ENCODE measurements around the gene LAMC3. TPM values are rescaled to one million over a fixed set of nuclear protein-coding genes. Genes with fewer than 3 reads are reported as not detected.

The LAMC3 gene
- total RNA-seq, 4 donors from 2014 or later = 0.06 to 0.50 (median 0.34) TPM; not detected in 1

DNA sequence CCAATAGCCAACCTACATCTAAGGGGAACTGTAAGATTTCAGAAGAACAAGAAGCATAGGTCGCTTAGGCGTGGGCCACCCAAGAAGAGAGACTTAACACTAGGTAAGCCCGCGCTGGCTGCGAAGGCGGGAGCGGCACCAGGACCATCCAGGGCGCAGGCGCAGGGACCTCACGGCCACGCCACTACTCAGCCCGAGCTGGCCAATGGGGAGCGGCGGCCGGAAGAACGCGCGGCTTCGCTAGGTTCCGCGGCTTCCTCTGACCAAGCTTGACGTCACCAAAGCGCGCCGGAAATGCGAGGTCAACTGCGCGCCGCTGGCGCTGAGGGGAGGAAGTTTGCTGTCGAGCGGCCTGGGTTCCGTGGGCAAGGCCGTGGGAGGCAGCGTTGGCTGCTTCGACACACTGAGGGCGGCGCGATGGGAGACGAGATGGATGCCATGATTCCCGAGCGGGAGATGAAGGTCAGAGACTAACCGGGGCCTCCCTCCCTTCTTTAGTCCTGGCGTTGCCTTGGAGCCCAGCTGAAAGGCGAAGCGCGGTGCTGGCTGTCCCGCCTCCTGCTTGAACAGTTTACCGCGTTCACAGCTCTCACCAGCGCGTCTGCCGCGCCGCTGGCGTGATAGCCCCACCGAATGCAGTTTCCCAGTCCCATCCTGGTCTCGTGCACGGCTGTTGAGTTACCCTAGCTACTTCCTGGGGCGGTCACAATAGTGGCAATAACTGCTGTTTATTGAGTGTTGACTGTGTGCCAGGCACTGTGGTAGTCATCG lies 116.5 kb downstream of the LAMC3 start, which contains the start of gene NUP214:
Gene NUP214 (plus strand): TSS at position 299 of the 771 bp plus-strand sequence. CDS start 119 bp downstream, at position 418.
- WGBS = 0% methylated on average over 29 of the region's 61 CpGs
- Histone ChIP-seq H3K27ac (replicated peaks in 1 of 4) (peak within 1 kb of the TSS; percentile 80 to 94 (median 86)), H3K9me3 (no peaks in the 10 kb centered on the region), H3K36me3 (peaks cover 29 to 58% (median 33%) of the 10 kb centered on the region in 4 donors), H3K4me1 (peaks cover 19 to 25% (median 22%) of the 10 kb centered on the region in 4 donors), H3K4me3 (peak within 1 kb of the TSS; percentile 75 to 92 (median 88)), H3K27me3 (peaks cover 0 to 4% (median 0%) of the 10 kb centered on the region in 4 donors)
- intact Hi-C loops (cut with DNase I) = no loop called here
- TF ChIP-seq POLR2AphosphoS5 (IDR thresholded peaks at IDR 0.05) = peak; percentile 99 to 100
- TF ChIP-seq POLR2A (IDR thresholded peaks at IDR 0.05; ENCODE audit: low read depth) = peak; percentile 60
- TF ChIP-seq EP300 (IDR thresholded peaks at IDR 0.05) = no peak
- TF ChIP-seq, protein P1, sequence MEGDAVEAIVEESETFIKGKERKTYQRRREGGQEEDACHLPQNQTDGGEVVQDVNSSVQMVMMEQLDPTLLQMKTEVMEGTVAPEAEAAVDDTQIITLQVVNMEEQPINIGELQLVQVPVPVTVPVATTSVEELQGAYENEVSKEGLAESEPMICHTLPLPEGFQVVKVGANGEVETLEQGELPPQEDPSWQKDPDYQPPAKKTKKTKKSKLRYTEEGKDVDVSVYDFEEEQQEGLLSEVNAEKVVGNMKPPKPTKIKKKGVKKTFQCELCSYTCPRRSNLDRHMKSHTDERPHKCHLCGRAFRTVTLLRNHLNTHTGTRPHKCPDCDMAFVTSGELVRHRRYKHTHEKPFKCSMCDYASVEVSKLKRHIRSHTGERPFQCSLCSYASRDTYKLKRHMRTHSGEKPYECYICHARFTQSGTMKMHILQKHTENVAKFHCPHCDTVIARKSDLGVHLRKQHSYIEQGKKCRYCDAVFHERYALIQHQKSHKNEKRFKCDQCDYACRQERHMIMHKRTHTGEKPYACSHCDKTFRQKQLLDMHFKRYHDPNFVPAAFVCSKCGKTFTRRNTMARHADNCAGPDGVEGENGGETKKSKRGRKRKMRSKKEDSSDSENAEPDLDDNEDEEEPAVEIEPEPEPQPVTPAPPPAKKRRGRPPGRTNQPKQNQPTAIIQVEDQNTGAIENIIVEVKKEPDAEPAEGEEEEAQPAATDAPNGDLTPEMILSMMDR (IDR thresholded peaks at IDR 0.05) = peak in 1 of 3 experiments; percentile 3
- DNase-seq (ENCODE audit: extremely low spot score) = peak; percentile 99

DNA sequence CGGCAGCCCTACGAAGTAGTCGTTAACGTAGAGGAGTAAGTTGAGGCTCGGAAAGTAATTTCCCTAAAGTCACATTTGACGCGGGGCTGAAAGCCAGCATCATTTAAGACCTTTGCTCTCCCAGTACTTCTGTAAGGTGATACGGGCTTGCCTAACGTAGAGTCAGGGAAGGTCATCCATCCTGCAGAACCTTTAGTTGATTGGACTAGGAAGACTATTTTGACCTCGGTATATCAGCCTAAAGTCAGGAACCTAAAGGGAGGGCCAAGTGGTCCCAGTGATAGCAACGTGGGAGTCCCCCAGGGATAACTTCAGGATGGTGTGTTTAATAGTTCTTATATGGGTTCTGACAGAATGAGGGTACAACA lies 117.1 kb downstream of the LAMC3 start:
- TF ChIP-seq EP300 (IDR thresholded peaks at IDR 0.05) = no peak
- TF ChIP-seq POLR2AphosphoS5 (IDR thresholded peaks at IDR 0.05) = no peak
- no peak for TF ChIP-seq POLR2A (IDR thresholded peaks at IDR 0.05; ENCODE audit: low read depth)
- TF ChIP-seq, protein P1 (IDR thresholded peaks at IDR 0.05) = no peak
- Histone ChIP-seq H3K4me1 (peaks cover 19 to 25% (median 22%) of the 10 kb centered on the region in 4 donors), H3K27me3 (no peaks in the 10 kb centered on the region), H3K4me3 (peak overlapping the region; percentile 75 to 92 (median 88)), H3K9me3 (no peaks in the 10 kb centered on the region), H3K27ac (replicated peaks in 1 of 4) (peak overlapping the region; percentile 80 to 94 (median 86)), H3K36me3 (peaks cover 35 to 58% (median 38%) of the 10 kb centered on the region in 4 donors)
- WGBS = under 1% methylated on average over 11 of the region's 11 CpGs
- intact Hi-C loops (cut with DNase I) = no loop called here
- DNase-seq (ENCODE audit: extremely low spot score) = no peak

- intact Hi-C loops (cut with DNase I) = no loop called here
- Histone ChIP-seq H3K4me3 (no peak overlapping the region), H3K27ac (replicated peaks in 1 of 4) (no peak overlapping the region), H3K36me3 (peaks cover 65 to 71% (median 67%) of the 10 kb centered on the region in 4 donors), H3K4me1 (peaks cover 19 to 25% (median 22%) of the 10 kb centered on the region in 4 donors), H3K27me3 (no peaks in the 10 kb centered on the region), H3K9me3 (no peaks in the 10 kb centered on the region)
- WGBS = 85% methylated on average over 3 of the region's 3 CpGs
- TF ChIP-seq POLR2AphosphoS5 (IDR thresholded peaks at IDR 0.05) (no peak), EP300 (IDR thresholded peaks at IDR 0.05) (no peak), POLR2A (IDR thresholded peaks at IDR 0.05; ENCODE audit: low read depth) (no peak)
- TF ChIP-seq, protein P1 (IDR thresholded peaks at IDR 0.05) = no peak
- DNase-seq (ENCODE audit: extremely low spot score) = no peak
These were observed 120.2 kb downstream of the LAMC3 start for GRCh38 chr9:131129183-131129582.

DNA sequence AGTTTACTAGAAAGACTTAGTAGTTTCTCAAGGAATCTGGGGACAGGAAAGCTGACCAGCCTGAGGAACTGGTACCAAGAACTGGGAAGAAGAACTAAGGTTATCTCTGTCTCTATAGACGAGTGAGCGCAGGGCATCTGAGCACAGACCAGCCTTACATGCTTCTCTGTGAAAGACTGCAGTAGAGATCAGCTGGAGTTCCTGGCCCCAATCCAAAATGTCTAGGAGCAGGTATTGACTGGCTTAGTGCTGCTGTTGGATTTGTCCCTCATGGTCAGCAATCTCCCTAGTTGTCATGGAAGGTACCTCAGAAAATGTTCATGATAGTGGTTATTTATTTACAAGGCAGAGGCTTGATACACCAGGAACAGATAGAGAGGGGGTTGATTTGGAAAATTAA lies 129.7 kb downstream of the LAMC3 start:
- no peaks in the 10 kb centered on the region for H3K4me1 ChIP-seq
- H3K27me3 ChIP-seq = no peaks in the 10 kb centered on the region
- H3K27ac ChIP-seq (replicated peaks in 1 of 4) = no peak overlapping the region
- H3K4me3 ChIP-seq = no peak overlapping the region
- 100% methylated on average over 2 of the region's 2 CpGs for WGBS
- peaks cover 75 to 98% (median 94%) of the 10 kb centered on the region in 4 donors for H3K36me3 ChIP-seq
- intact Hi-C loops (cut with DNase I) = no loop called here
- H3K9me3 ChIP-seq = no peaks in the 10 kb centered on the region
- TF ChIP-seq, protein P1 (IDR thresholded peaks at IDR 0.05) = no peak
- TF ChIP-seq EP300 (IDR thresholded peaks at IDR 0.05) = no peak
- no peak for DNase-seq (ENCODE audit: extremely low spot score)
